Right kidney (tissue), 1 donor: Measurements from ENCODE around the gene ONECUT3.
A peak's percentile ranks its signal among the peaks of the same experiment; 100 is the strongest.

Source experiments
- DNase-seq: peaks from one replicate; pipeline ENCODE4 v3.0.0-alpha.2; 2016

Gene ONECUT3

GRCh38 chr19:1814833-1815604 is 61.7 kb downstream of the ONECUT3 start:
- no peak for DNase-seq

- DNase-seq = no peak
These were observed 62.6 kb downstream of the ONECUT3 start for GRCh38 chr19:1815605-1816529.

GRCh38 chr19:1816530-1817298 is 63.4 kb downstream of the ONECUT3 start:
- DNase-seq = no peak

GRCh38 chr19:1817553-1818179 is 64.4 kb downstream of the ONECUT3 start:
- DNase-seq = no peak

- DNase-seq = no peak
These were observed 65.4 kb downstream of the ONECUT3 start for GRCh38 chr19:1818549-1819195.

GRCh38 chr19:1819341-1820255 is 66.3 kb downstream of the ONECUT3 start:
- no peak for DNase-seq

- DNase-seq = no peak
These were observed 68.9 kb downstream of the ONECUT3 start for GRCh38 chr19:1822210-1822609.

- no peak for DNase-seq
These were observed 69.7 kb downstream of the ONECUT3 start for GRCh38 chr19:1823020-1823419.

- no peak for DNase-seq
These were observed 70.4 kb downstream of the ONECUT3 start for GRCh38 chr19:1823539-1824251.

GRCh38 chr19:1824252-1824622 is 70.9 kb downstream of the ONECUT3 start:
- DNase-seq = no peak

- DNase-seq = peak; percentile 77
These were observed 72.7 kb downstream of the ONECUT3 start for GRCh38 chr19:1825909-1826556.

- peak; percentile 90 for DNase-seq
These were observed 73.5 kb downstream of the ONECUT3 start for GRCh38 chr19:1826557-1827521.

- DNase-seq = peak; percentile 56
These were observed 74.4 kb downstream of the ONECUT3 start for GRCh38 chr19:1827566-1828278.

- no peak for DNase-seq
These were observed 75.3 kb downstream of the ONECUT3 start for GRCh38 chr19:1828279-1829238.

- no peak for DNase-seq
These were observed 76.7 kb downstream of the ONECUT3 start for GRCh38 chr19:1829958-1830357.

- no peak for DNase-seq
These were observed 77.3 kb downstream of the ONECUT3 start for GRCh38 chr19:1830568-1830967.
